ENCODE data around the gene HOXB2.

HOXB2 gene

GRCh38 chr17:48574505-48575065 lies 29.7 kb upstream of the HOXB2 start:
- H3K36me3 Mint-ChIP-seq, result no peaks in the 10 kb centered on the region
- H3K9me3 Mint-ChIP-seq (ENCODE audit: low read depth), result no peaks in the 10 kb centered on the region
- H3K4me3 Mint-ChIP-seq, result no peak overlapping the region
- no peak overlapping the region for H3K27ac Mint-ChIP-seq
- H3K27me3 Mint-ChIP-seq, result peaks cover 12% of the 10 kb centered on the region
- peaks cover 26% of the 10 kb centered on the region for H3K4me1 Mint-ChIP-seq (ENCODE audit: low read depth)

- H3K27ac Mint-ChIP-seq, result no peak overlapping the region
- H3K36me3 Mint-ChIP-seq, result no peaks in the 10 kb centered on the region
- peaks cover 9% of the 10 kb centered on the region for H3K27me3 Mint-ChIP-seq
- H3K4me3 Mint-ChIP-seq, result no peak overlapping the region
- no peaks in the 10 kb centered on the region for H3K9me3 Mint-ChIP-seq (ENCODE audit: low read depth)
- H3K4me1 Mint-ChIP-seq (ENCODE audit: low read depth), result peaks cover 11% of the 10 kb centered on the region
These were observed 27.0 kb upstream of the HOXB2 start for GRCh38 chr17:48571826-48572417.

- no peak overlapping the region for H3K27ac Mint-ChIP-seq
- H3K36me3 Mint-ChIP-seq, result no peaks in the 10 kb centered on the region
- H3K27me3 Mint-ChIP-seq, result peaks cover 9% of the 10 kb centered on the region
- H3K9me3 Mint-ChIP-seq (ENCODE audit: low read depth), result no peaks in the 10 kb centered on the region
- H3K4me1 Mint-ChIP-seq (ENCODE audit: low read depth), result peaks cover 8% of the 10 kb centered on the region
- no peak overlapping the region for H3K4me3 Mint-ChIP-seq
These were observed 26.3 kb upstream of the HOXB2 start for GRCh38 chr17:48571024-48571818.

GRCh38 chr17:48570325-48571023 lies 25.6 kb upstream of the HOXB2 start:
- Mint-ChIP-seq H3K27ac (no peak overlapping the region), H3K36me3 (no peaks in the 10 kb centered on the region), H3K9me3 (ENCODE audit: low read depth) (no peaks in the 10 kb centered on the region), H3K4me1 (ENCODE audit: low read depth) (peaks cover 5% of the 10 kb centered on the region), H3K4me3 (no peak overlapping the region), H3K27me3 (peaks cover 9% of the 10 kb centered on the region)

- H3K9me3 Mint-ChIP-seq (ENCODE audit: low read depth), result no peaks in the 10 kb centered on the region
- H3K4me3 Mint-ChIP-seq, result no peak overlapping the region
- H3K36me3 Mint-ChIP-seq, result no peaks in the 10 kb centered on the region
- peaks cover 5% of the 10 kb centered on the region for H3K4me1 Mint-ChIP-seq (ENCODE audit: low read depth)
- no peak overlapping the region for H3K27ac Mint-ChIP-seq
- H3K27me3 Mint-ChIP-seq, result peaks cover 9% of the 10 kb centered on the region
These were observed 24.9 kb upstream of the HOXB2 start for GRCh38 chr17:48569674-48570324.

GRCh38 chr17:48569240-48569582 lies 24.3 kb upstream of the HOXB2 start:
- Mint-ChIP-seq H3K4me3 (no peak overlapping the region), H3K9me3 (ENCODE audit: low read depth) (no peaks in the 10 kb centered on the region), H3K27ac (no peak overlapping the region), H3K27me3 (peaks cover 8% of the 10 kb centered on the region), H3K4me1 (ENCODE audit: low read depth) (peaks cover 5% of the 10 kb centered on the region), H3K36me3 (no peaks in the 10 kb centered on the region)

GRCh38 chr17:48568499-48569239 lies 23.8 kb upstream of the HOXB2 start:
- no peaks in the 10 kb centered on the region for H3K9me3 Mint-ChIP-seq (ENCODE audit: low read depth)

GRCh38 chr17:48567646-48568354 lies 22.9 kb upstream of the HOXB2 start:
- no peak overlapping the region for H3K4me3 Mint-ChIP-seq
- H3K9me3 Mint-ChIP-seq (ENCODE audit: low read depth), result no peaks in the 10 kb centered on the region
- H3K4me1 Mint-ChIP-seq (ENCODE audit: low read depth), result peaks cover 8% of the 10 kb centered on the region
- H3K27ac Mint-ChIP-seq, result no peak overlapping the region
- peaks cover 9% of the 10 kb centered on the region for H3K27me3 Mint-ChIP-seq
- H3K36me3 Mint-ChIP-seq, result no peaks in the 10 kb centered on the region

More at GRCh38 chr17:48568499-48569239, 23.8 kb upstream of the HOXB2 start:
- peaks cover 7% of the 10 kb centered on the region for H3K4me1 Mint-ChIP-seq (ENCODE audit: low read depth)
- peaks cover 9% of the 10 kb centered on the region for H3K27me3 Mint-ChIP-seq
- no peaks in the 10 kb centered on the region for H3K36me3 Mint-ChIP-seq
- H3K27ac Mint-ChIP-seq, result no peak overlapping the region
- peak overlapping the region; percentile 44 for H3K4me3 Mint-ChIP-seq

- Mint-ChIP-seq H3K27me3 (peaks cover 13% of the 10 kb centered on the region), H3K36me3 (no peaks in the 10 kb centered on the region), H3K4me1 (ENCODE audit: low read depth) (peaks cover 8% of the 10 kb centered on the region), H3K4me3 (no peak overlapping the region), H3K27ac (no peak overlapping the region), H3K9me3 (ENCODE audit: low read depth) (no peaks in the 10 kb centered on the region)
These were observed 22.3 kb upstream of the HOXB2 start for GRCh38 chr17:48567209-48567608.

- Mint-ChIP-seq H3K27ac (no peak overlapping the region), H3K27me3 (peaks cover 13% of the 10 kb centered on the region), H3K4me1 (ENCODE audit: low read depth) (peaks cover 9% of the 10 kb centered on the region), H3K9me3 (ENCODE audit: low read depth) (no peaks in the 10 kb centered on the region), H3K4me3 (no peak overlapping the region), H3K36me3 (no peaks in the 10 kb centered on the region)
These were observed 21.8 kb upstream of the HOXB2 start for GRCh38 chr17:48566717-48567116.

- peaks cover 10% of the 10 kb centered on the region for H3K4me1 Mint-ChIP-seq (ENCODE audit: low read depth)
These were observed 21.2 kb upstream of the HOXB2 start for GRCh38 chr17:48565925-48566710.

GRCh38 chr17:48565022-48565554 lies 20.2 kb upstream of the HOXB2 start:
- peak overlapping the region; percentile 64 for H3K4me3 Mint-ChIP-seq
- no peaks in the 10 kb centered on the region for H3K9me3 Mint-ChIP-seq (ENCODE audit: low read depth)
- H3K36me3 Mint-ChIP-seq, result no peaks in the 10 kb centered on the region
- H3K27me3 Mint-ChIP-seq, result peaks cover 13% of the 10 kb centered on the region
- H3K4me1 Mint-ChIP-seq (ENCODE audit: low read depth), result peaks cover 10% of the 10 kb centered on the region
- no peak overlapping the region for H3K27ac Mint-ChIP-seq

More at GRCh38 chr17:48565925-48566710, 21.2 kb upstream of the HOXB2 start:
- no peak overlapping the region for H3K27ac Mint-ChIP-seq
- H3K4me3 Mint-ChIP-seq, result no peak overlapping the region
- peaks cover 13% of the 10 kb centered on the region for H3K27me3 Mint-ChIP-seq
- H3K9me3 Mint-ChIP-seq (ENCODE audit: low read depth), result no peaks in the 10 kb centered on the region
- no peaks in the 10 kb centered on the region for H3K36me3 Mint-ChIP-seq

All from activated naive CD8-positive, alpha-beta T cell (primary cell).